Measurements from ENCODE around the gene RUNDC3A.

GRCh38 chr17:44324571-44325275 is 16.3 kb downstream of the RUNDC3A start, which contains the start of gene SLC25A39:
- TF ChIP-seq ZNF274 (IDR thresholded peaks at IDR 0.05; ENCODE audit: low read depth, low read length) (no peak), SUZ12 (IDR thresholded peaks at IDR 0.05; ENCODE audit: extremely low read depth, insufficient read depth, insufficient read length) (no peak), YY1 (IDR thresholded peaks at IDR 0.05; ENCODE audit: insufficient read depth, insufficient read length) (no peak)
